GM23248 (cell line): ENCODE results near the gene SEC22B.
"Not testable (repeated sequence)": the region's sequence is repeated elsewhere in the genome, so short reads cannot be mapped to it uniquely, and the experiment has no call there.

Source experiments
- EZH2 ChIP-seq: fragments of 200-600 bp; sonication (generic); IDR thresholded peaks from 2 replicates; pipeline ENCODE4 v1.6.1; 2018; ENCODE audit warnings: antibody characterized with exemption, mild to moderate bottlenecking; ENCODE audit not compliant: insufficient read depth, poor library complexity, severe bottlenecking
- EZH2phosphoT487 ChIP-seq: fragments of 200-600 bp; sonication (generic); IDR thresholded peaks from 2 replicates; pipeline ENCODE4 v1.6.1; 2018; ENCODE audit warnings: antibody characterized with exemption, moderate library complexity, mild to moderate bottlenecking, low read depth; ENCODE audit not compliant: insufficient read depth

- not testable (repeated sequence) for TF ChIP-seq EZH2, EZH2phosphoT487
Observed at GRCh38 chr1:120122262-120122893, 53.9 kb downstream of the SEC22B start.
